C4-2B (cell line): ENCODE measurements around the gene TBX2.

ENCODE experiments used
- CTCF ChIP-seq: fragments of 450-650 bp; conservative IDR thresholded peaks from 2 replicates; pipeline ENCODE4 v1.5.1; 2017; ENCODE audit warnings: mild to moderate bottlenecking
- ZFX ChIP-seq: fragments of 450-650 bp; IDR thresholded peaks from 2 replicates; pipeline ENCODE4 v1.6.1; 2017

GRCh38 chr17:61382796-61383688, 16.6 kb upstream of the TBX2 start:
- TF ChIP-seq CTCF = no peak
- TF ChIP-seq ZFX = no peak
